ENCODE measurements around the gene ITGA7. TPM values are rescaled to one million over a fixed set of nuclear protein-coding genes. Genes with fewer than 3 reads are reported as not detected.

ITGA7 gene
- total RNA-seq, 1 experiment from 2014 or later: 2.7 TPM

- ChIA-PET POLR2A (ENCODE audit: unreplicated experiment) (interaction anchor here (0.9 kb wide), 1 partner anchor 12 kb away, joined by 7 read pairs; no protein-coding TSS in a partner anchor), CTCF (interaction anchor here (0.5 to 0.7 kb wide), 3 partner anchors 48 to 753 kb away, joined by 3 to 20 read pairs (median 4); no protein-coding TSS in a partner anchor)
Measured at GRCh38 chr12:55746913-55747231, 39.2 kb upstream of the ITGA7 start.

GRCh38 chr12:55746174-55746912 is 38.6 kb upstream of the ITGA7 start:
- no peak for DNase-seq
- no peaks in the 10 kb centered on the region for H4K20me1 ChIP-seq (ENCODE audit: insufficient read depth)
- no TSS peak for BruUV-seq (replicated peaks)
- H3K27me3 ChIP-seq (ENCODE audit: insufficient read depth, low read depth): no peaks in the 10 kb centered on the region
- no peaks in the 10 kb centered on the region for H3K79me2 ChIP-seq (ENCODE audit: low read depth)
- intact Hi-C loops (cut with micrococcal nuclease; ENCODE audit: unreplicated experiment): no loop called here
- POLR2A ChIA-PET (ENCODE audit: unreplicated experiment): no interaction called here
- H3K27ac ChIP-seq: no peak overlapping the region
- peaks cover 12% of the 10 kb centered on the region; the same call in 1 of the 2 replicates for H3K4me1 ChIP-seq (replicated peaks; ENCODE audit: insufficient read depth)
- TF ChIP-seq EZH2 (IDR thresholded peaks at IDR 0.05; ENCODE audit: low read depth): no peak
- no peak for TF ChIP-seq CTCF (conservative IDR thresholded peaks at IDR 0.05)
- H2AFZ ChIP-seq: no peak overlapping the region
- peaks cover 6% of the 10 kb centered on the region for H3F3A ChIP-seq (ENCODE audit: insufficient read depth, low read depth)
- no peaks in the 10 kb centered on the region for H3K9me2 ChIP-seq (ENCODE audit: insufficient read depth)
- no peaks in the 10 kb centered on the region for H3K36me3 ChIP-seq (ENCODE audit: low read depth)
- CTCF ChIA-PET: interaction anchor here (0.6 kb wide), 1 partner anchor 753 kb away, joined by 20 read pairs; no protein-coding TSS in a partner anchor
- H3K4me2 ChIP-seq: no peak overlapping the region
- no peak overlapping the region for H3K4me3 ChIP-seq
- H3K9me3 ChIP-seq (ENCODE audit: insufficient read depth, low read depth): no peaks in the 10 kb centered on the region

More at GRCh38 chr12:55746913-55747231, 39.2 kb upstream of the ITGA7 start:
- no peaks in the 10 kb centered on the region for H4K20me1 ChIP-seq (ENCODE audit: insufficient read depth)
- no peak overlapping the region for H2AFZ ChIP-seq
- no peaks in the 10 kb centered on the region for H3K79me2 ChIP-seq (ENCODE audit: low read depth)
- TF ChIP-seq CTCF (conservative IDR thresholded peaks at IDR 0.05) (no peak), EZH2 (IDR thresholded peaks at IDR 0.05; ENCODE audit: low read depth) (no peak)
- no peak overlapping the region for H3K4me3 ChIP-seq
- peaks cover 12% of the 10 kb centered on the region; the same call in 1 of the 2 replicates for H3K4me1 ChIP-seq (replicated peaks; ENCODE audit: insufficient read depth)
- H3K27ac ChIP-seq: no peak overlapping the region
- no peaks in the 10 kb centered on the region for H3K27me3 ChIP-seq (ENCODE audit: insufficient read depth, low read depth)
- intact Hi-C loops (cut with micrococcal nuclease; ENCODE audit: unreplicated experiment): no loop called here
- H3K36me3 ChIP-seq (ENCODE audit: low read depth): no peaks in the 10 kb centered on the region
- BruUV-seq (replicated peaks): no TSS peak
- peaks cover 6% of the 10 kb centered on the region for H3F3A ChIP-seq (ENCODE audit: insufficient read depth, low read depth)
- no peak for DNase-seq
- no peaks in the 10 kb centered on the region for H3K9me2 ChIP-seq (ENCODE audit: insufficient read depth)
- H3K9me3 ChIP-seq (ENCODE audit: insufficient read depth, low read depth): no peaks in the 10 kb centered on the region
- no peak overlapping the region for H3K4me2 ChIP-seq

GRCh38 chr12:55745361-55746173 is 37.9 kb upstream of the ITGA7 start:
- Histone ChIP-seq H2AFZ (no peak overlapping the region), H3K9me3 (ENCODE audit: insufficient read depth, low read depth) (no peaks in the 10 kb centered on the region), H3K36me3 (ENCODE audit: low read depth) (no peaks in the 10 kb centered on the region), H3K9me2 (ENCODE audit: insufficient read depth) (no peaks in the 10 kb centered on the region), H3K4me2 (no peak overlapping the region), H3K27me3 (ENCODE audit: insufficient read depth, low read depth) (no peaks in the 10 kb centered on the region), H3K4me3 (no peak overlapping the region), H3K27ac (no peak overlapping the region), H3F3A (ENCODE audit: insufficient read depth, low read depth) (peaks cover 13% of the 10 kb centered on the region), H3K79me2 (ENCODE audit: low read depth) (no peaks in the 10 kb centered on the region), H3K4me1 (replicated peaks; ENCODE audit: insufficient read depth) (peaks cover 12% of the 10 kb centered on the region; the same call in 1 of the 2 replicates), H4K20me1 (ENCODE audit: insufficient read depth) (no peaks in the 10 kb centered on the region)
- POLR2A ChIA-PET (ENCODE audit: unreplicated experiment): no interaction called here
- no TSS peak for BruUV-seq (replicated peaks)
- intact Hi-C loops (cut with micrococcal nuclease; ENCODE audit: unreplicated experiment): no loop called here
- CTCF ChIA-PET: interaction anchor here (0.6 kb wide), 1 partner anchor 58 kb away, joined by 8 read pairs; no protein-coding TSS in a partner anchor
- no peak for DNase-seq
- TF ChIP-seq EZH2 (IDR thresholded peaks at IDR 0.05; ENCODE audit: low read depth): no peak
- no peak for TF ChIP-seq CTCF (conservative IDR thresholded peaks at IDR 0.05)

All from PC-9 (cell line).